ENCODE data around the gene SCN1B.
A peak's percentile ranks its signal among the peaks of the same experiment; 100 is the strongest.

The SCN1B gene

GRCh38 chr19:35059006-35059798 lies 28.9 kb downstream of the SCN1B start:
- no peak for DNase-seq

GRCh38 chr19:35059799-35060091 lies 29.5 kb downstream of the SCN1B start:
- no peak for DNase-seq

GRCh38 chr19:35060160-35060855 lies 30.0 kb downstream of the SCN1B start:
- no peak for DNase-seq

DNA sequence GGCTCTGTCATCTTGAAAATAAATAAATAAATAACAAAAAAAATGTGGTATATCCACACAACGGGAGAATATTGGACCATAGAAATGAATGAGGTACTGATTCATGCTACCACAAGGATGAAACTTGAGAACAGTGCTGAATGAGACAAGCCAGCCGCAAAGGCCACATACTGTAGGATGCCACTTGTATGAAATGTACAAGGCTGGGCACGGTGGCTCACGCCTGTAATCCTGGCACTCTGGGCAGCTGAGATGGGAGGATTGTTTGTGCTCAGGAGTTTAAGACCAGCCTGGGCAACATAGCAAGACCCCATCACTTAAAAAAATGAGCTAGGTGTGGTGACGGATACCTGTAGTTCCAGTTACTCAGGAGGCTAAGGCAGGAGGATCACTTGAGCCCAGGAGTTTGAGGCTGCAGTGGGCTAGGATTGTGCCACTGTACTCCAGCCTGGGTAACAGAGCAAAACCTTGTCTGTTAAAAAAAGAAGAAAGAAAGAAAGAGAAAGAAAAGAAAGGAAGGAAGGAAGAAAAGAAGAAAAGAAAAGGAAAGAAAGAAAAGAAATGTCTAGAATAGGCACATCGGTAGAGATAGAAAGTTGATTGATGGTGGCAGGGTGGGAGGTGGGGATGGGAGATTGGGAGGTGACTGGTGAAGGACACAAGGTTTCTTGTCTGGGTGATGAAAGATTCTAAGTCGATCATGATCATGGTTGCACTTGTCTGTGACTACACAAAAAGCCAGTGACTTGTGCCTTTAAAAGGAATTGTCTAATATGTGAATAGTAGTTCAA lies 31.5 kb downstream of the SCN1B start:
- DNase-seq = no peak

DNA sequence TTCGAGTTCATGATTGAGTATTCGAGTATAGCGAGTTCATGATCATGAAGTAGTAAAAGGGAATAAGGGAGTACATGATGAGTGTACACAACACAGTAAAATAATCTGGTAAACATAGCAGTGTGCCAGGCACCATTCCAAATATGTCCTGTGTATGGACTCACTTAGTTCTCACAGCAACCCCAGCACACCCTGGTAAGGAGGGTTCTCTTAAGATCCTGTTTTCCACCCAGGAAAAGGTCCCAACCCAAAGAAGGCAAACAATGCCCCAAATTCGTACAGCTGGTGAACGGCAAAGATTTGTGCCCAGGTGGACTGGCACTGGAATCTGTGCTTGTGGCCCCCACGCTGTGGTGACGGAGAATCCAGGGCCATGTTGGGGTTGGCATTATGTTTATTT lies 32.7 kb downstream of the SCN1B start:
- no peak for DNase-seq

- DNase-seq = peak; percentile 54
Measured at GRCh38 chr19:35063940-35064818, 33.9 kb downstream of the SCN1B start.

DNA sequence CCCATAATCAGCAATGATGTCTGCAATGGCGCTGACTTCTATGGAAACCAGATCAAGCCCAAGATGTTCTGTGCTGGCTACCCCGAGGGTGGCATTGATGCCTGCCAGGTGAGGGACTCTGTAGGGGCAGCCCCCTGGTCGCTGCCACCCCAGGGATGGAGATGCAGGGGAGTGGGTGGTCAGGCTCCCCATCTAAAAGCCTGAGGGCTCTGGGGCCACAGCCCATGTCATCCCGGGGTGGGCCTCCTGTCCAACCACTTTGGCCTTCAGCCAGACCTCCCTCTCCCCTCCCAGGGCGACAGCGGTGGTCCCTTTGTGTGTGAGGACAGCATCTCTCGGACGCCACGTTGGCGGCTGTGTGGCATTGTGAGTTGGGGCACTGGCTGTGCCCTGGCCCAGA lies 35.3 kb downstream of the SCN1B start:
- DNase-seq = no peak

DNA sequence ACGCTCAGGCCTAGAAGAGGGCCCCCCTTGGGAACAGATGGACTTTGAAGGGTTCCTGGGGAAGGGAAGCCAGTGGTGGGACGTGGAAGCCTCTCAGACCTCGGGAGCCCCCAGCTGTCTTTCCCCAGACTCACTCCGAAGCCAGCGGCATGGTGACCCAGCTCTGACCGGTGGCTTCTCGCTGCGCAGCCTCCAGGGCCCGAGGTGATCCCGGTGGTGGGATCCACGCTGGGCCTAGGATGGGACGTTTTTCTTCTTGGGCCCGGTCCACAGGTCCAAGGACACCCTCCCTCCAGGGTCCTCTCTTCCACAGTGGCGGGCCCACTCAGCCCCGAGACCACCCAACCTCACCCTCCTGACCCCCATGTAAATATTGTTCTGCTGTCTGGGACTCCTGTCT lies 35.9 kb downstream of the SCN1B start:
- DNase-seq = no peak

GRCh38 chr19:35066691-35067563 lies 36.7 kb downstream of the SCN1B start:
- DNase-seq = peak; percentile 94

DNA sequence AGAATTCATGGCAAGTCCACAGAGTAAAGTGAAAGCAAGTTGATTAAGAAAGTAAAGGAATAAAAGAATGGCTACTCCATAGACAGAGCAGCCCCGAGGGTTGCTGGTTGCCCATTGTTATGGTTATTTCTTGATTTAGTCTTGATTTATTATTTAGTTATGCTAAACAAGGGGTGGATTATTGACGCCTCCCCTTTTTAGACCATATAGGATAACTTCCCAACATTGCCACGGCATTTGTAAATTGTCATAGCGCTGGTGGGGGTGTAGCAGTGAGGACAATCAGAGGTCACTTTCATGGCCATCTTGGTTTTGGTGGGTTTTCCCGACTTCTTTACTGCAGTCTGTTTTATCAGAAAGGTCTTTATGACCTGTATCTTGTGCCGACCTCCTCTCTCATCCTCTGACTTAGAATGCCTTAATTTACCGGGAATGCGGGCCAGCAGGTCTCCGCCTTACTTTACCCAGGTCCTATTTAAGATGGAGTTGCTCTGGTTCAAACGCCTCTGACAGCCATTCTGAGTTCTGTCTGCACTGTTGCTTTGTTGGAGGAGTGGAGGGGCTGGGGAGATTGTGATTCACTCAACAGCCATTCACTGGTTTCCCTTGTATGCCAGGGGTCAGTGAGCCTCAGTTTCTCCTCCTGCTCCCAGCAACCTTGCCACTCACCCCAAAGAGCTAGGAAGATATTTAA lies 38.8 kb downstream of the SCN1B start:
- DNase-seq = no peak

DNA sequence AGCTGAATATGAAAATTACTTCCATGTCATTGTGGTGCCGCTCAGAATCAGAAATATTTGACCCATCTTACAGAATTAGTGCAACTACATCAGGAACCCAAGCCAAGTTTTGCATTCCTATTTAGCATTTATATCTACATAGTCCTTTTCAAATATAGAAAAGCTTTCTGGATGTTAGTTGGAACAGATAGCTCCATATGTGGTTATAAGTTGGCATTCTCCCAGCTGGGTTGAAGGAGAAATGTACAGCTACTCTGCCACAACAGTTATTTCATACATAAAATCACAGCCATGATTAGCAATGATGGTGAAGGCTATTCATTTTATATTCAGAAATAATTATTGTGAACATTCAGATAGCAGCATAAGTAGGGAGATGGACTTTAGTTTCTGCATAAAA lies 39.4 kb downstream of the SCN1B start:
- DNase-seq = no peak

GRCh38 chr19:35070471-35070870 lies 40.2 kb downstream of the SCN1B start:
- no peak for DNase-seq

- DNase-seq = no peak
Measured at GRCh38 chr19:35073516-35073915, 43.2 kb downstream of the SCN1B start.

- no peak for DNase-seq
Measured at GRCh38 chr19:35073941-35074340, 43.7 kb downstream of the SCN1B start.

- DNase-seq = no peak
Measured at GRCh38 chr19:35074426-35075201, 44.3 kb downstream of the SCN1B start.

GRCh38 chr19:35075202-35076025 lies 45.1 kb downstream of the SCN1B start:
- no peak for DNase-seq

DNA sequence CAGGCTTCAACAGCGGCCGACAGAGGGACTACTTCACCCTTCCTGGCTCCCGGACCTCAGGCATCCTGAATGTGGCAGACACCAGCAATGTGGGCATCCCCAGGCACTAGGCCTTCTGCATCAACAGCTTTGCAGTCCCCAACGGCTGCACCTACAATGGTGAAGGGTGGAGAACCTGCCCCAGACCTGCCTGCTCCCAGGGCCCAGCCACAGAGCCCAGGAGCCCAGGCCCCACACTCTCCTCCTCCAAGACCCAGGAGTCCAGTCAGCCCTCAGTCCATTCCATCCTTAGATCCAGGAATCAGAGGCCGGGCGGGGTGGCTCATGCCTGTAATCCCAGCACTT lies 45.7 kb downstream of the SCN1B start:
- no peak for DNase-seq

DNA sequence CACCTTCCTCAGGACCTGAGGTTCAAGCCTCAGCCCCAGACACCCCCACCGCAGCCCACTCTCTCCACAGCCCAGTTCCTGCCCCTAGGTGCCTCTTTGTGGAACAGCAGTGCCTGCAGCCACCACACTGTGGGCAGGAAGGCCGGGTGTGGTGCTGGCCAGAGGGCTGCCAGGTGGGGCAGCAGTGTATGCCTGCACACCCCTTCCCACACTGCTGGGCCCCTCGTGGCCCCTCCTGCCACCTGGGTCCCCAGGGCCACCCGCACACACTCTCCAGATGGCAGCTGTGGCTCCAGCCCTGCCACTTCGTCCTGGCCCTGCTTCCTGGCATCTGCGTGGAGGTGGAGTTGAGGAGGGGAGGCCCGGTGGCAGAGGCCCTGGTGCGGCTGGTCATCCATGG lies 46.4 kb downstream of the SCN1B start:
- no peak for DNase-seq

DNA sequence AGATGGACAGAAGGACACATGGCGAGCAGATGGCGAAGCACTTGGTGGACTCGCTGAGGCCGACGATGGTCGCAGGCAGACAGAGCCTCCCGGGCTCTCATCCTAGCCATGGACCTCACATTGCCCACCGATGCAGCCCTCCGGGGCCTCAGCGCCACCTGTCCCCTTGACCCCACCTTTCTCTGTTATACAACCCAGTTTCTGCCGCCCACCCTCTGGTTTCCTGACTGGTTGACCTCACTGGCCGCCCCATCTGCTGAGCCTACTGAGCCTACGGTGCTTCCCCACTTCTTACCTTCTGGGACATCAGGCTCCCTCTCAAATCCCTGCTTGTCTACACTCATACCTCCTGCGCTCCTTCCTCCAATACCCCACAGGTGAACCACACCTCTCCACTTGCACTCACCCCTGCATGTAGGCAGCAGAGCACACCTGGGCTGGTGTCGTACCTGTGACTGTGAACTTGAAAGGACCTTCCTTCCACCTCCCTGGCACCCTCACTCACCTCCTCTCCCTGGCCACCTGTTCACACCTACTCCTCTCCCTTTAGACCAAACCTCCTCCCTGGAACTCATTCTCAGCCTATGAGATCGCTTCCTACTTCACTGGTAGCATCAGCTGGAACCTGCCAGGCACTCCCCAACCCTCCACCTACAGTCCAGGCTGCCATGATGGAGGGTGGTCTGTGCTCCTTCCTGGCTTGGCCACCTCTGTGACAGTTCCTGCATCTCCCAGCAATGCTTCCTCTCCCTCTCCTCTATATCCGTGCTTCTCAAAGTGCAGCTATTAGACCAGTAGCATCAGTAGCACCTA lies 47.3 kb downstream of the SCN1B start:
- DNase-seq = no peak

Measured in activated naive CD4-positive, alpha-beta T cell treated with anti-CD3 and anti-CD28 coated beads, Interleukin-2, amount 50 U/mL, for 16 hours (primary cell).